ENCODE results near the gene BNIP3.

GRCh38 chr10:131978366-131978765, 3.4 kb downstream of the BNIP3 start:
- no peak for TF ChIP-seq CTCF (IDR thresholded peaks at IDR 0.05)
- no peak for TF ChIP-seq POLR2A (IDR thresholded peaks at IDR 0.05)

Data from uterus (tissue), 2 donors.